ENCODE measurements around the gene NT5DC4.

NT5DC4 gene

GRCh38 chr2:112720785-112721184 lies at the start of gene NT5DC4:
Gene NT5DC4, plus strand, starts transcription at chr2:112721020. Its CDS starts 60 bp downstream, at chr2:112721080.
- TF ChIP-seq, protein P1, sequence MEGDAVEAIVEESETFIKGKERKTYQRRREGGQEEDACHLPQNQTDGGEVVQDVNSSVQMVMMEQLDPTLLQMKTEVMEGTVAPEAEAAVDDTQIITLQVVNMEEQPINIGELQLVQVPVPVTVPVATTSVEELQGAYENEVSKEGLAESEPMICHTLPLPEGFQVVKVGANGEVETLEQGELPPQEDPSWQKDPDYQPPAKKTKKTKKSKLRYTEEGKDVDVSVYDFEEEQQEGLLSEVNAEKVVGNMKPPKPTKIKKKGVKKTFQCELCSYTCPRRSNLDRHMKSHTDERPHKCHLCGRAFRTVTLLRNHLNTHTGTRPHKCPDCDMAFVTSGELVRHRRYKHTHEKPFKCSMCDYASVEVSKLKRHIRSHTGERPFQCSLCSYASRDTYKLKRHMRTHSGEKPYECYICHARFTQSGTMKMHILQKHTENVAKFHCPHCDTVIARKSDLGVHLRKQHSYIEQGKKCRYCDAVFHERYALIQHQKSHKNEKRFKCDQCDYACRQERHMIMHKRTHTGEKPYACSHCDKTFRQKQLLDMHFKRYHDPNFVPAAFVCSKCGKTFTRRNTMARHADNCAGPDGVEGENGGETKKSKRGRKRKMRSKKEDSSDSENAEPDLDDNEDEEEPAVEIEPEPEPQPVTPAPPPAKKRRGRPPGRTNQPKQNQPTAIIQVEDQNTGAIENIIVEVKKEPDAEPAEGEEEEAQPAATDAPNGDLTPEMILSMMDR (IDR thresholded peaks at IDR 0.05; ENCODE audit: low read depth, low read length): no peak
- DNase-seq (ENCODE audit: extremely low read depth, low read depth): no peak

- no peak for DNase-seq (ENCODE audit: extremely low read depth, low read depth)
Observed at GRCh38 chr2:112671801-112672200, 49.0 kb upstream of the NT5DC4 start.

GRCh38 chr2:112673008-112673407 lies 47.8 kb upstream of the NT5DC4 start:
- TF ChIP-seq, protein P1 (IDR thresholded peaks at IDR 0.05; ENCODE audit: low read depth, low read length): no peak
- no peak for DNase-seq (ENCODE audit: extremely low read depth, low read depth)

More at GRCh38 chr2:112671801-112672200, 49.0 kb upstream of the NT5DC4 start:
- TF ChIP-seq, protein P1 (IDR thresholded peaks at IDR 0.05; ENCODE audit: low read depth, low read length): no peak

GRCh38 chr2:112674229-112674628 lies 46.6 kb upstream of the NT5DC4 start:
- DNase-seq (ENCODE audit: extremely low read depth, low read depth): no peak
- TF ChIP-seq, protein P1 (IDR thresholded peaks at IDR 0.05; ENCODE audit: low read depth, low read length): no peak

DNA sequence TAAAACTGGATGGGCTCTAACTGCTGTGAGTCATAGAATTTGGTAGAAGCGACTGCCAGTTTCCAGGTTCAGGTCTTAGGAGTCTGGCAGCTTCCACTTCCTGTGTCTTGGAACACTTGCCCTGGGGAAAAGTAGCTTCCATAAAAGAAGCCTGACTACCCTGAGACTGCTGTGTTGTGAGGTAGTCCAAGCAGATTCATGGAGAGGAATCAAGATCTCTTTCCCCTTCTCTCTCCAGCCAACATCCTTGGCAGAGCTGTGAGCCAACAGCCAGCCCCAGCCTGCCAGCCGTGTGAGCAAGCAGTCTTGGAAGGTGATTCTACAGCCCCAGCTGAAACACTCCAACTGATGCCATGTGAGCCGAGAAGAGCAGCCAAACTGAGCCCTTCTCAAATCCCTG lies 41.3 kb upstream of the NT5DC4 start:
- no peak for DNase-seq (ENCODE audit: extremely low read depth, low read depth)
- TF ChIP-seq, protein P1 (IDR thresholded peaks at IDR 0.05; ENCODE audit: low read depth, low read length): no peak

DNA sequence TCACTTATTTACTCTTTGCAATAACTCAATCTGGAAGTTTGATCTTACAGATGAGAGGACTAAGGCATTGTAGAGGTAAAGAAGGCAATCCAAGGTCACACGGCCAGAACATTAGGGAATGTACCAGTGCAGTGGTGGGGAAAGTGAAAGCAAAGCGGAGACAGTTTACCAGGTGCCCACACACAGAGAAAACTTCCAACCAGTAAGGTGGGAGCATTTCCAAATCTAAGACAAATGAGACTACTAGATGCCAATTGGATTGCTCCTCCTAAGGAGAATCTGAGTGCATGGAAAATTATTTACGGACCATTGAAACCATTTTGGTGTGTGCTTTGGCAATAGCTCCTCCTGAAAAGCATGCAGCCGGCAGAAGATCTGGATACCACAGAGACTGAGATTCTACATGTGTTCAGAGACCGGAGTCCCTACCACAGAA lies 40.1 kb upstream of the NT5DC4 start:
- TF ChIP-seq, protein P1 (IDR thresholded peaks at IDR 0.05; ENCODE audit: low read depth, low read length): no peak
- no peak for DNase-seq (ENCODE audit: extremely low read depth, low read depth)

DNA sequence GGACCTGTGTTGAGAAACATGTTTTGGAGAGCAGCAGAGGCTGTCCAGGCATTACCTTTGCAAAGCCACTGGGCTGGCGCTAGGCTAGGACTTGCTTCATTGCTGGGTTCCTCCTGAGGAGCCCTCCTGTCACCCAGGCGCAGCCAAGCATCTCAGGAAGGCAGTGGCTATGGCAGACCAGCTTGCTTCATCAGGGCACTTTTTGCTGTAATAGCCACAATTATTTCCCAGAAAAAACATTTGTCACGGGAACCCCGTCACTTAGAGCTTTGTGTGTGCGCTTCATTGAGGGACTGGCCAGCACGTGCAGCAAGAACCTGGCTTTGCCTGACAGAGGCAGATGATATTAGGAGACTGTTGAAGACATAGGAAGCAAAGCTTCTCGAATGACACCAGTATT lies 38.7 kb upstream of the NT5DC4 start:
- TF ChIP-seq, protein P1 (IDR thresholded peaks at IDR 0.05; ENCODE audit: low read depth, low read length): no peak
- DNase-seq (ENCODE audit: extremely low read depth, low read depth): no peak

Measured in AG09319 (cell line).